H1 (cell line): ENCODE measurements around the gene PRX.

Source experiments
- CTCF ChIP-seq, 3 experiments: IDR thresholded peaks; 1 replicate in 2 of 3; 2 replicates in 1 of 3; pipeline versions ENCODE4 v1.5.1 to v1.6.1; 2011; ENCODE audit warnings: low read length in 3 of 3, mild to moderate bottlenecking in 3 of 3, inconsistent platforms in 2 of 3, low read depth in 1 of 3, moderate library complexity in 1 of 3; ENCODE audit not compliant: insufficient read depth in 1 of 3; ENCODE audit errors: control extremely low read depth in 1 of 3
- EZH2 ChIP-seq: fragments of 200-600 bp; sonication (generic); IDR thresholded peaks from 2 replicates; pipeline ENCODE4 v1.7.1; 2012; ENCODE audit warnings: low read depth, mild to moderate bottlenecking, moderate library complexity, low read length, inconsistent platforms; ENCODE audit not compliant: severe bottlenecking
- YY1 ChIP-seq: IDR thresholded peaks from 2 replicates; pipeline ENCODE4 v1.6.1; 2011; ENCODE audit warnings: low read depth, mild to moderate bottlenecking, low read length

GRCh38 chr19:40400559-40400958, 12.6 kb downstream of the PRX start:
- TF ChIP-seq CTCF (IDR thresholded peaks at IDR 0.05; ENCODE audit: control extremely low read depth in 1 of 3, insufficient read depth in 1 of 3, low read depth in 1 of 3, low read length in 3 of 3) (no peak), YY1 (no peak), EZH2 (no peak)
